Activated CD4-positive, alpha-beta memory T cell treated with anti-CD3 and anti-CD28 coated beads for 36 hours (primary cell): ENCODE measurements around the gene CPM. TPM values are rescaled to one million over a fixed set of nuclear protein-coding genes. Genes with fewer than 3 reads are reported as not detected.
"Not testable (repeated sequence)": the region's sequence is repeated elsewhere in the genome, so short reads cannot be mapped to it uniquely, and the experiment has no call there.

Source experiments
- CTCF ChIA-PET: fragments of 350-600 bp; sonication (Branson Sonifier 250); formaldehyde crosslinking; loops from one replicate; lab custom pipeline; 2021; ENCODE audit warnings: antibody characterized with exemption, inconsistent platforms; lab: Charles Lee
- POLR2A ChIA-PET: fragments of 350-600 bp; sonication (Branson Sonifier 250); formaldehyde crosslinking; loops from one replicate; lab custom pipeline; 2021; ENCODE audit warnings: antibody characterized with exemption; lab: Charles Lee
- DNase-seq: peaks from one replicate; pipeline ENCODE4 v3.0.0-alpha.2; 2020
- H3K27ac Mint-ChIP-seq: one replicate; pipeline ENCODE4 v1.8.0; 2021; ENCODE audit warnings: mixed read lengths
- H3K27me3 Mint-ChIP-seq: one replicate; pipeline ENCODE4 v1.8.0; 2021; ENCODE audit warnings: mixed read lengths
- H3K36me3 Mint-ChIP-seq: one replicate; pipeline ENCODE4 v1.8.0; 2021; ENCODE audit warnings: mixed read lengths
- H3K4me1 Mint-ChIP-seq: one replicate; pipeline ENCODE4 v1.8.0; 2021; ENCODE audit warnings: low read depth, mixed read lengths
- H3K4me3 Mint-ChIP-seq: one replicate; pipeline ENCODE4 v1.8.0; 2021; ENCODE audit warnings: mild to moderate bottlenecking, mixed read lengths
- H3K9me3 Mint-ChIP-seq: one replicate; pipeline ENCODE4 v1.8.0; 2021; ENCODE audit warnings: mixed read lengths
- intact Hi-C: fragments of 100-400 bp; cut with micrococcal nuclease; formaldehyde crosslinking; loops from one replicate; pipeline ENCODE4 v1.15.1; 2023
- total RNA-seq, 2 experiments: library from RNA; stranded (reverse); gene quantifications; one replicate each; pipeline ENCODE4 v1.2.3, GENCODE V29; 2021

CPM gene
- total RNA-seq, 2 experiments from 2014 or later, result 14.7 to 19.8 TPM

DNA sequence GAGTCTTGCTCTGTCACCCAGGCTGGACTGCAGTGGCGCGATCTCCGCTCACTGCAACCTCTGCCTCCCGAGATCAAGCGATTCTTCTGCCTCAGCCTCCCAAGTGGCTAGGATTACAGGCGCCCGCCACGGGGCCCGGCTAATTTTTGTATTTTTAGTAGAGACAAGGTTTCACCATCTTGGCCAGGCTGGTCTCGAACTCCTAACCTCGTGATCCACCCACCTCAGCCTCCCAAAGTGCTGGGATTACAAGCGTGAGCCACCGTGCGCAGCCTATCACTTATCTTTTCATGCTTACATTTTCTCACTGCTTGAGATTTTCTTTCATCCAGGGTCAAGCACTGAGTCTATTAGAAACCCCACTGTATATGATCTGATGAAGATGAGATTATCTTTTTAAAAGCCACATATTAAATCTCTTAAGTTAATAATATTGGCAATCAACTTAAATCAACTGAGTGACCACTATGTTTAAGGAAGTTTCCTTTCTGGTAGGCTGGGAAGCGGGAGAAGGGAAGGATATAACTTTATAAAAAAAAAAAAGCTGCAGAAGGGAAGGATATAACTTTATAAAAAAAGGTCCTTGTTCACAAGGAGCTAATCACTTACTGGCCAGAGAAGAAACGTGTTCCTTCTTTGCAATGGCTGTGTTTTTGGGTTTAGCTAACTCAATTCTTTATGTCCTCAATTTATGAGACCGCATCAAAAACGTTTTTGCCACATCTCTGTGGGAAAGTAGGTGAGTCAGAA is 126.3 kb downstream of the CPM start:
- peak overlapping the region; percentile 99 for H3K27ac Mint-ChIP-seq
- DNase-seq, result no peak
- intact Hi-C loops, result loop anchor here (1.0 to 10.0 kb wide), 4 partner anchors 60 to 1172 kb away; partner anchors contain the start of gene SLC35E3
- H3K4me1 Mint-ChIP-seq, result peaks cover 21% of the 10 kb centered on the region
- H3K27me3 Mint-ChIP-seq, result no peaks in the 10 kb centered on the region
- ChIA-PET CTCF (interaction anchor here (0.8 to 3.2 kb wide), 6 partner anchors 13 to 358 kb away, joined by 3 to 29 read pairs (median 5); partner anchors contain the start of gene SLC35E3), POLR2A (interaction anchor here (1.0 to 2.1 kb wide), 3 partner anchors 60 to 442 kb away, joined by 4 to 20 read pairs (median 7); partner anchors contain the start of genes CPM and SLC35E3)
- H3K4me3 Mint-ChIP-seq, result peak overlapping the region; percentile 93
- peaks cover 28% of the 10 kb centered on the region for H3K36me3 Mint-ChIP-seq
- H3K9me3 Mint-ChIP-seq, result no peaks in the 10 kb centered on the region

DNA sequence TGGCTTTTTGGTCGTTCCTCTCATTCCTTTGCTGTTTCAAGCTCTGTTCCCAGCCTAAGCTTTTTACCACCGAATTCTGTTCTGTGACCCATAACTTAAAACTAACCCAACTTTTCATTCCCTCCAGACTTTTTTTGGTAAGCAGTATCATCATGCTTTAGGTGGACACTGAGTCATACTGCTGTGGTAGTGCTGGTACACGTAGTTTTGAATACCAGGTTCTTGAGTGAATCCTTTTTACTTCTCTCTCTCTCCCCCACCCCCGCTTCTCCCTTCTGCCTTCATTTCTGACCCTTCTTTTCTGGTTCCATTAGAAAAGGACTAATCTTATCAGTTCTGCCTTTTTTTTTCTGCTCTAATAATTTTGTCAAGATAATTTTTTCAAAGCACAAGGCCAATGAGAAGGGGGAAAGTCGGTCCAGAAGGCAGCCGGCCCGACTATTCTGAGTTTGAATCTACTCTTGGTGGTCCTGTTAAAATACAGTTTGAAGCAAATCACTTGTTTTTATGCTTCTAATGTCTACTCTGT is 127.3 kb downstream of the CPM start:
- intact Hi-C loops, result loop anchor here (5.0 to 10.0 kb wide), 2 partner anchors 433 to 1171 kb away; no protein-coding TSS in a partner anchor
- Mint-ChIP-seq H3K36me3 (peaks cover 18% of the 10 kb centered on the region), H3K27me3 (no peaks in the 10 kb centered on the region), H3K4me1 (peaks cover 11% of the 10 kb centered on the region), H3K9me3 (no peaks in the 10 kb centered on the region), H3K27ac (no peak overlapping the region), H3K4me3 (no peak overlapping the region)
- DNase-seq, result no peak
- CTCF ChIA-PET, result no interaction called here
- POLR2A ChIA-PET, result no interaction called here

DNA sequence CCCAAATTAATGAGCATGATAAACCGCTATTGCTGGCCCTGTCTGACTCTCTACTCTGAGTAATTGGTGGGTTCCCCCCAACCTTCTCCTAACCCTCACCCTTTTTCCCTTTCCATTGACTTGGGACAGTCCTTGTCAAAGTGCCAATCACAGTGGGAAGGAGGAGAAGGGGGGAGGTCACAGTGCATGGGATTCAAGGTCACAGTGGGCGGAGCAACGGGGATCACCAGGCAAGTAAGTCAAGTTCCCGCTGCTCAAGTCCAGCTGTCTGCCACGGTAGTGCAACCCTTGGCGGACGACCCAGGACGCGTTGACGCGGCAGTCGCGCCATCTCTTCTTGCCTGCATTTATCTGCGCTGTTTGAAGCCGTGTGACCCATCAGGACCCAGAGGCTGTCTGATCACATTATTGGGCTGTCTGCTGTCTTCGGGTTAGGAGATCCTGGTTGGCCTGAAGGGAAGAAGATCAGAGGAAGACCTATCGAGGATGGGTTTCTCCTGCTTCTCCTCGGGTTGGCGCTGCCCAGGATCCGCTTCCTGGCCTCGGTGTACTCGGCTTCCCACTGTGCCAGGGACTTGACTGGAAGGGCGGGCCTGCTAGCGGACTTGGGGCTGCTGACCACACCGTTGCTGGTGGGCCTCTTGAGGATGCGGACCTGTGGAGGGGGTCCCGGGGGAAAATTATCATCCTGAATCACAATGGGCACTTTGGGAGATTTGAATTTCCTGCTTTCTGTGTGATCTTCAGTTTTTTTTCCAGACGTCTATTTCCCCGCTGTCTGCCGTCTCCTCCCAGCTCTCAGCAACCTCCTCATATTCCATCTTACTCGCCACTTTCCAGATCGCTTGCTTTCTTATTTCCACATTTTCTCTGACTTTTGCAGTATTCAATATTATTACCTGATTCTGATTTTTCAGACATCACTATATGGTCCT is 128.0 kb downstream of the CPM start:
- Mint-ChIP-seq H3K27me3 (no peaks in the 10 kb centered on the region), H3K9me3 (no peaks in the 10 kb centered on the region), H3K4me3 (no peak overlapping the region), H3K4me1 (peaks cover 10% of the 10 kb centered on the region), H3K27ac (no peak overlapping the region), H3K36me3 (peaks cover 17% of the 10 kb centered on the region)
- CTCF ChIA-PET, result no interaction called here
- POLR2A ChIA-PET, result no interaction called here
- intact Hi-C loops, result loop anchor here (5.0 to 10.0 kb wide), 2 partner anchors 433 to 1170 kb away; no protein-coding TSS in a partner anchor
- no peak for DNase-seq

DNA sequence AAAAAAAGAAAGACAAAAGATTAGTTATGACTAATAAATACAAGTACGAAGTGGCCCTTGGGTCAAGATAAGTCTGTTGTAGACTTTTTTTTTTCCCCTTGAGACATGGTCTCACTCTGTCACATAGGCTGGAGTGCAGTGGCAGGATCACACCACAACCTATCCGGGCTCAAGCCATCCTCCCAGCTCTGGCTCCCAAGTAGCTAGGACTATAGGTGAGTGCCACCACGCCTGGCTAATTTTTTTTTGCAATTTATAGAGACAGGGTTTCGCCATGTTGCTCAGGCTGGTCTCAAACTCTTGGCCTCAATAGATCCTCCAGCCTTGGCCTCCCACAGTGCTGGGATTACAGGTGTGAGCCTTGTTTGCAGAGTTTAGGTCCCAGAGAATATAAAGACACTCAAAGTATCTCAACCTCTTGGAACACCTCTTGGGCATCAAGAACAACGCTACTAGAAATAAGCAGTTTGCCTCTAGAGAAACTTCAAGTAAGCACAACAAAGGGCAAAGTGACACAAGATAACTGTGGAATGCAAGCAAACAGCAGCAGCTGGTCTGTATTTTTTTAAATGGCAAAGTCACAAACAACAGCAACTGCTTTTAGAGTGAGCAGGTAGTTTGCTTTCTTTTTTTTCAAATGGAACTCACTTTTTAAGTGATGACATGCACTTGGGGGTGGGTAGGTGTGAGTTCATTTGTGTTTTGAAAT is 128.9 kb downstream of the CPM start:
- CTCF ChIA-PET, result no interaction called here
- Mint-ChIP-seq H3K27ac (no peak overlapping the region), H3K4me1 (peaks cover 8% of the 10 kb centered on the region), H3K9me3 (no peaks in the 10 kb centered on the region), H3K27me3 (no peaks in the 10 kb centered on the region), H3K36me3 (peaks cover 9% of the 10 kb centered on the region), H3K4me3 (no peak overlapping the region)
- POLR2A ChIA-PET, result interaction anchor here (0.6 kb wide), 1 partner anchor 485 kb away, joined by 3 read pairs; no protein-coding TSS in a partner anchor
- intact Hi-C loops, result loop anchor here (10.0 kb wide), 1 partner anchor 1169 kb away; no protein-coding TSS in a partner anchor
- DNase-seq, result no peak

DNA sequence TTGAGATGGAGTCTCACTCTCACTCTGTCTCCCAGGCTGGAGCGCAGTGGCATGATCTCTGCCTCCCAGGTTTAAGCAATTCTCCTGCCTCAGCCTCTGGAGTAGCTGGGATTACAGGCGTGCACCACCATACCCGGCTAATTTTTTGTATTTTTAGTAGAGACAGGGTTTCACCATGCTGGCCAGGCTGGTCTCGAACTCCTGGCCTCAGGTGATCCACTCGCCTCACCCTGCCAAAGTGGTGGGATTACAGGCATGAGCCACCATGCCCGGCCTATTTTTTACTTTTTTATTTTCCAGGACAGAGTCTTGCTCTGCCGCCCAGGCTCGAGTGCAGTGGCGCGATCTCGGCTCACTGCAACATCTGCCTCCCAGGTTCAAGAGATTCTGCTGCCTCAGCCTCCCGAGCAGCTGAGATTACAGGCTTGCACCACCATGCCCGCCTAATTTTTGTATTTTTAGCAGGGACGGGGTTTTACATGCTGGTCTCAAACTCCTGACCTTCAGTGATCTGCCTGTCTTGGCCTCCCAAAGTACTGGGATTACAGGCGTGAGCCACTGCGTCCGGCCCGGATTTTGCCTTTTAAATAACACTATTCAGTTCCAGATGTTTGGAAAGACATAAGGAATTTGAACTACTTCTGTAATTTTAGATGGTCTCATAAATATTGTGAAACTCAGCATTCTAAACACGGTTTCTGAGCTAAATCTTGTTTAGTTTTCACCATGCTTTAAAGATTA is 129.9 kb downstream of the CPM start:
- DNase-seq, CTCF ChIA-PET, H3K36me3 Mint-ChIP-seq, H3K4me1 Mint-ChIP-seq, H3K27ac Mint-ChIP-seq, H3K4me3 Mint-ChIP-seq, H3K9me3 Mint-ChIP-seq, H3K27me3 Mint-ChIP-seq: not testable (repeated sequence)
- intact Hi-C loops, result loop anchor here (10.0 kb wide), 1 partner anchor 1168 kb away; no protein-coding TSS in a partner anchor
- POLR2A ChIA-PET, result interaction anchor here (0.6 kb wide), 1 partner anchor 486 kb away, joined by 3 read pairs; no protein-coding TSS in a partner anchor

DNA sequence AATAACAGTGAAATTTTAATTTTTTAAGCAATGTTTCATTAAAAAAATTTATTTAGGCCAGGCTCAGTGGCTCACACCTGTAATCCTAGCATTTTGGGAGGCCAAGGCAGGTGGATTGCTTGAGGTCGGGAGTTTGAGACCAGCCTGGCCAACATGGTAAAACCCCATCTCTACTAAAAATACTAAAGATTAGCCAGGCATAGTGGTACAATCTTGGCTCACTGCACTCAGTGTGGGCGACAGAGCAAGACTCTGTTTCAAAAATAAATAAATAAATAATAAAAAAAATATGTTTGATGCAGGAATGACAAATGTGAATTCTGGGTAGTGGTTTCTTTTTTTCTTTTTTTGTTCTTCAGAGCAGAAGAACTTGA is 130.6 kb downstream of the CPM start:
- H3K27me3 Mint-ChIP-seq, H3K36me3 Mint-ChIP-seq, DNase-seq, H3K4me1 Mint-ChIP-seq, H3K4me3 Mint-ChIP-seq, H3K9me3 Mint-ChIP-seq, CTCF ChIA-PET, H3K27ac Mint-ChIP-seq: not testable (repeated sequence)
- intact Hi-C loops, result loop anchor here (10.0 kb wide), 1 partner anchor 1168 kb away; no protein-coding TSS in a partner anchor
- POLR2A ChIA-PET, result interaction anchor here (0.6 kb wide), 1 partner anchor 19 kb away, joined by 4 read pairs; no protein-coding TSS in a partner anchor

Other genes starting within 250 kb of the CPM start
- gene NUP107, start 246.2 kb downstream of the CPM start, total RNA-seq, result 100 to 1,000 TPM; 128 TPM
- gene SLC35E3, start 187.0 kb downstream of the CPM start, total RNA-seq, result 1 to 10 TPM; 4.1 to 5.3 TPM
- gene MDM2, start 125.0 kb downstream of the CPM start, total RNA-seq, result 100 to 1,000 TPM; 125 to 136 TPM